ENCODE measurements around the gene PBXIP1.
"Not testable (repeated sequence)": the region's sequence is repeated elsewhere in the genome, so short reads cannot be mapped to it uniquely, and the experiment has no call there.

Gene PBXIP1

DNA sequence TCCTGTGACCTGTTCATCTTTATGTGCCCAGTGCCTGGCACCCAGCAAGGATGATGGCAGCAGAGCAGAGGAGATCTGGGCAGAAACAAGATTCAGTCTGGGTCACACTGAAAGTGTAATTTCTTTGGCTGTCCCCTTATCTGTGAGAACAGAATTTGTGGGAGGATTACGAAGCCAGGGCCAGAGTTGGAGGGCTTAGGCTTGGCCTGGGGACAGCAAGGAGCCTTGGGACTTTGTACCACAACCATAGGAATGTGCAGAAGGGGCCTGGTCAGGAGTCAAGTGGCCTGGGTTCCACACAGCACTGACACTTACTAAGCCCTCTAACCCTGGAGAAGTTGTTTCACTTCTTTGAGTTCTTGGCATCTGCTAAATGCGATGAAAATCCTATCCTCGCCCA, 32.2 kb downstream of the PBXIP1 start:
- in situ Hi-C loops (cut with MboI; ENCODE audit: low sequenced_read_pairs, unreplicated experiment), result no loop called here
- TF ChIP-seq, protein P1, sequence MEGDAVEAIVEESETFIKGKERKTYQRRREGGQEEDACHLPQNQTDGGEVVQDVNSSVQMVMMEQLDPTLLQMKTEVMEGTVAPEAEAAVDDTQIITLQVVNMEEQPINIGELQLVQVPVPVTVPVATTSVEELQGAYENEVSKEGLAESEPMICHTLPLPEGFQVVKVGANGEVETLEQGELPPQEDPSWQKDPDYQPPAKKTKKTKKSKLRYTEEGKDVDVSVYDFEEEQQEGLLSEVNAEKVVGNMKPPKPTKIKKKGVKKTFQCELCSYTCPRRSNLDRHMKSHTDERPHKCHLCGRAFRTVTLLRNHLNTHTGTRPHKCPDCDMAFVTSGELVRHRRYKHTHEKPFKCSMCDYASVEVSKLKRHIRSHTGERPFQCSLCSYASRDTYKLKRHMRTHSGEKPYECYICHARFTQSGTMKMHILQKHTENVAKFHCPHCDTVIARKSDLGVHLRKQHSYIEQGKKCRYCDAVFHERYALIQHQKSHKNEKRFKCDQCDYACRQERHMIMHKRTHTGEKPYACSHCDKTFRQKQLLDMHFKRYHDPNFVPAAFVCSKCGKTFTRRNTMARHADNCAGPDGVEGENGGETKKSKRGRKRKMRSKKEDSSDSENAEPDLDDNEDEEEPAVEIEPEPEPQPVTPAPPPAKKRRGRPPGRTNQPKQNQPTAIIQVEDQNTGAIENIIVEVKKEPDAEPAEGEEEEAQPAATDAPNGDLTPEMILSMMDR (IDR thresholded peaks at IDR 0.05; ENCODE audit: borderline replicate concordance, control extremely low read depth, extremely low read depth, insufficient read depth, missing control alignments), result no peak
- DNase-seq (ENCODE audit: low spot score), result no peak

DNA sequence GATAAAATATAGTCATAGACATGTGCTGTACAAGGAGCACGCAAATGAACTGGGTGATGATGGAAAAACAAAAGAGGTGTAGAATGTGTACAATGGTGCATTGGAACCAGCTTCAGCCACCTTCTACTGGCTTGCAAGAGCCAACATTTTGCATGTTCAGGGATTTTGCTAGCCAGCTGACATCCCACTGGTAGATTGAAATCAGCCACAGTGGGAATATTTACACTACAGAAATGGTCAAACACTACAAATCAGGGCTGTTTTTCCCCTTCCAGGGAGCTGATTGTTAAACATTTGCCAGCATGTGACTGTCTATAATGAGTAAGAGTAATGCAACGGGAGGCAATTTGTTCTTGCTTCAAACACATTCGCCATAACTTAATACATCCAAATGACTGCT, 42.6 kb downstream of the PBXIP1 start:
- TF ChIP-seq, protein P1 (IDR thresholded peaks at IDR 0.05; ENCODE audit: borderline replicate concordance, control extremely low read depth, extremely low read depth, insufficient read depth, missing control alignments), result no peak
- no peak for DNase-seq (ENCODE audit: low spot score)
- in situ Hi-C loops (cut with MboI; ENCODE audit: low sequenced_read_pairs, unreplicated experiment), result no loop called here

DNA sequence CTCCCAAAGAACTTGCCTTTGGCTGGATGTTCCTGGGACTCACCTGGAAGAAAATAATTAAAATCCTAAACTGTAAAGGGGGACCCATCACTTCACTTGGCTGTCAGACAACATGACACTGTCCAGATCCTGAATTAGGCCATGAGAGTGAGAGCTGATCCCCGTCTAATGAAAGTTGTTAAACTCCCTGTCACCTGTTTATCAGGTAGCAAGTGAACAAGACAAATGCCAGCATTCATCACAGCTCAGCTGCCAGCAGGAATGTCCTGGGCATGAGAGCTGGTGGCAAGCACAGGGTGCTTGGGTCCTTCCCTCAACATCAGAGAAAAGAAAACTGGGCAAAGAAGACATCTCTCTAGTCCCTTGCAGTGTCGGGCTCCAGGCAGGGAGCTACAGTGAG, 43.1 kb downstream of the PBXIP1 start:
- in situ Hi-C loops (cut with MboI; ENCODE audit: low sequenced_read_pairs, unreplicated experiment), result no loop called here
- DNase-seq (ENCODE audit: low spot score), result no peak
- TF ChIP-seq, protein P1 (IDR thresholded peaks at IDR 0.05; ENCODE audit: borderline replicate concordance, control extremely low read depth, extremely low read depth, insufficient read depth, missing control alignments), result no peak

DNA sequence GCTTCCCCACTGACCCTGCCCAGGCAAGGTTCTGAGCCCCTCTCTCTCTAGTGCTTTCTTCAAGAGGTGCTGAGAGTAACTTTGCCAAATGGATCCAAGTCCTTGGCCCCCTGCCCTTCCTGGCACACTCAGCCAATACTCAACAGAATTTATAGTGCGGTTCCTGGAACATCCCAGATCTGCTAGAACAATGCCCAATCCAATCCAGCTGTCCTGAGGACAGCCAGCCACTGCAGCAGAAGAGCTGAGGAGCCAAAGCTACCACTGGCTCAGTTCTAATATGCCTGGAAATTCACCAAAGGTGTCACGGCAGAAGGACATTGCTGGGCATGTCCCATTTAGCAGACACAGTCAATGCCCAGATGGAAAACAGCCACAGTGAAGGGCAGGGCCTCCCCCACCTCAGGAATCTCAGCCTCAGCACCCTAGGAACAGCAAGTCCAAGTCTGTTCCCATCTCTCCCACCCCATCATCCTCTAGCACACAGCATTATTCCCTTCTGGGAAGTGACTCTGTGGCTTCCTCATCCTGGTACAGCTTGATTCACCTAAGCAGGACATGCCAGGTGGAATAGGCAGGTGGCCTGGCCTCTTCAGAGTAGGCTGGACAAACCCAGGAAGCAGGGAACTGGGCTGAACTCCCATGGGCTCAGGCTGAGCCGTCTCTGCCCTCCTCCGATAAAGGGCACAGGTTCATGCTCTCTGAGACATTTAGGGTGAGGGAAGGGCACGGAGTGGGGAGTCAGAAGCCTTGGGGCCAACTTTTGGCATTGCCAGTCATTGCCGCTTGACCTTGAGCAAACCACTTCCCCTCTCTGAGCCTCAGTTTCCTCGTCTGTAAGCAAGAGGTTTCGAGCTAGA, 44.0 kb downstream of the PBXIP1 start:
- DNase-seq (ENCODE audit: low spot score), result no peak
- TF ChIP-seq, protein P1 (IDR thresholded peaks at IDR 0.05; ENCODE audit: borderline replicate concordance, control extremely low read depth, extremely low read depth, insufficient read depth, missing control alignments), result no peak
- in situ Hi-C loops (cut with MboI; ENCODE audit: low sequenced_read_pairs, unreplicated experiment), result no loop called here

DNA sequence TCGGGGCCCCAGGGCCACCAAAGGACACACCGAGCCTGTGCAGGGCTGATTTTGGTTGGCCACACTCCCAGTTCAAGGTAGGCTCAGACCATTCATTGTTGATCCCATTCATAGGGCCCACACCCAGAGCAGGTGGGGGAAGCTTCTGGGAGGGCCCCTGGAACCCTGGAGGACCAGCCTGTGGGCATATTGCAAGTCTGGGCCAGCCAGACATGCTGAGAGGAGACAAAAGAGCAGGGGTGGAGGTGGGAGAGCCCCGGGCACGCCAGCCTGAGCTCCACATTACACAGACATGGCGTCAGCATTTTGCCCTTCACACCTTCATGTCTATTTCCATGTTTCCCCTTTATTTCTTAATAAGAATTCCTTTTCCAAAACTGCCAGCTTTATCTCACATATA, 45.0 kb downstream of the PBXIP1 start:
- TF ChIP-seq, protein P1 (IDR thresholded peaks at IDR 0.05; ENCODE audit: borderline replicate concordance, control extremely low read depth, extremely low read depth, insufficient read depth, missing control alignments), result no peak
- no peak for DNase-seq (ENCODE audit: low spot score)
- in situ Hi-C loops (cut with MboI; ENCODE audit: low sequenced_read_pairs, unreplicated experiment), result no loop called here

DNA sequence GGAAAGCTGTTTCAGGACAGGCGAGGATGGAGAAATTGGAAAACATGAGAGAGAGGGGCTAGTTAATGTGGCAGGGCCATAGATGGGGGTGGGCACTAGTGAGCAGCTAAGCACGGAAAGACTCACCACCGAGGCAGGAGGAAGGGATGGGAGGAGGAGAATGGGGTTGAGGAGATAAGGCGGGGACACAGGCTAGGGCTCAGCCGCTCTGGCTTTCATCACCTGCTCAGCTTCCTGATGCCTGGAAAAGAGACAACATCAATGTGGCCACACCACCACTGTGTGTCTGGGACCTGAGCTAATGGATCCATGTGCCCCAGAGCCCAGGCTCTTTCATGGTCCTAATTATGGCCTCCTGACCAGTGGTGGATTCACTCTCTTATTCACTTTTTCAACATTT, 47.0 kb downstream of the PBXIP1 start:
- in situ Hi-C loops (cut with MboI; ENCODE audit: low sequenced_read_pairs, unreplicated experiment), result no loop called here
- DNase-seq (ENCODE audit: low spot score), result no peak
- TF ChIP-seq, protein P1 (IDR thresholded peaks at IDR 0.05; ENCODE audit: borderline replicate concordance, control extremely low read depth, extremely low read depth, insufficient read depth, missing control alignments), result no peak

DNA sequence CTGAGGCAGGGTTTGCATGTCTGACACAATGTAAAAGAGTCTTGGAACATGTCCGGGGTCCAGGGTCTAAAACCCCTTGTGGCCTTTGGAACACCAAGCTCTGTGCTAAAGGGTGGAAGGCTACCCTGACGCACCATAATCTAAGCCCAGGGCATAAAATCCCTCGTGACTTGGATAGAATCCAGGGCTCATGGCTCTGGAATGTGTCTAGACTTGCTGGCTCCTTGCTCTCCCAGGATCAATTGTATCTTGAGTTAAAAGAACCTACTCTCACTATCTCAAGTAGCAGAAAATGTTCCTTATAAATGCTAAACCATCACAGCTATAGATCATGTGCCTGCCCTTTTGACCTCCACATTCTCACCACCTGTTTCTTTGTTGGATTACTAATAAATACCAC, 47.8 kb downstream of the PBXIP1 start:
- in situ Hi-C loops (cut with MboI; ENCODE audit: low sequenced_read_pairs, unreplicated experiment); DNase-seq (ENCODE audit: low spot score): not testable (repeated sequence)

Measured in GM13976 (cell line).